RKO (cell line): ENCODE results near the gene MTMR2.
"Not testable (repeated sequence)": the region's sequence is repeated elsewhere in the genome, so short reads cannot be mapped to it uniquely, and the experiment has no call there.

Experiments
- DNase-seq: peaks from one replicate; pipeline ENCODE4 v3.0.0-alpha.2; 2016; ENCODE audit warnings: low spot score

MTMR2 gene

DNA sequence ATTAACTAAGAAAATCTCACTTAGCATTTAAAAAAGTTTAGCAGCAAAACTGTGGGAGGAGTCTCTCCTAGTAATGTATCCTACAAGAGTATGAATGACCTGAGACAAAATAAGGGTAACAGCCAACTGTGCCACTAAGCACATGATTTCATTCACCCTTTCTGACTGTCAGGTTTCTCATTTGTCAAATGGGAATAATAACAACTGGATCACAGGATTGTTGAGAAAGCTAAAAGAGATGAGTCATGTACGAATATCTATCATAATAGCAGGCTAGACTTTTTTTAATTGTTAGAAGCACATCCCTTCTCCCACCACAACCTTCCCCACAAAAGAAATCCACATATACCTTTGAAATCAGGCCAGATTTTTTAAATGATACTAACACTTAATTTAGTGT, 39.5 kb downstream of the MTMR2 start:
- peak; percentile 18 for DNase-seq

DNA sequence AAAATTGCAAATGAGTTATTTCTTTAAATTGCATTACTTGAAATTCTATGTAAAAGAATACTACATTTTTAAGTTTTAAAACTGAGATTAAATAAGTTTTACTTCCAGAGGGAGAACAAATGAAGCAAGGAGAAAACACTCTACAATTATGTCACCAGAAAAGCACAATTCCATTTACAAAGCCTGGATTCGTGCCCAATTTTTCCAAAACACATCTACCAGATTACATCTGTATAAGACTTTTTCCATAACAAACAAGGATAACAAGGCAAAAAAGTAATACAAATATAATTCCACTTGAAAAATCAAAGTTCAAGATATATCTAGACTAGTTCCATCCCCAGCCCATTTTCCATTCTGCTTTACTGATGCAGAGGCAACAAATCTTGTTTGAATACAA, 40.5 kb downstream of the MTMR2 start:
- DNase-seq: no peak

DNA sequence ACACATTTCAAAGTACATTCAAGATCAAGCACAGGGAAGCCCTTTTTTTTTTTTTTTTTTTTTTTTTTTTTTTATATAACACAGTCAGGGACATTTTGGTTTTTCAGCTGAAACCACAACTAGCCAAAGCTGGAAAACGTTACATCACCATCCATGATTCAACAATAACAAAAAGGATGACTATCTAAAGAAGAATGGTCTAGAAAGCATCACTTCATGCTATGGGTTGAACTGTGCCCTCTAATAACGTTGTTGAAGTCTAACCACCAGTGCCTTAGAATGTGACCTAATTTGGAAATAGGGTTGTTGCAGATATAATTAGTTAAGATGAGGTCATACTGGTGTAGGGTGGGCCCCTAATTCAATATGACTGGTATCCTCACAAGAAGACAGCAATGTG, 46.6 kb downstream of the MTMR2 start:
- peak; percentile 50 for DNase-seq

DNA sequence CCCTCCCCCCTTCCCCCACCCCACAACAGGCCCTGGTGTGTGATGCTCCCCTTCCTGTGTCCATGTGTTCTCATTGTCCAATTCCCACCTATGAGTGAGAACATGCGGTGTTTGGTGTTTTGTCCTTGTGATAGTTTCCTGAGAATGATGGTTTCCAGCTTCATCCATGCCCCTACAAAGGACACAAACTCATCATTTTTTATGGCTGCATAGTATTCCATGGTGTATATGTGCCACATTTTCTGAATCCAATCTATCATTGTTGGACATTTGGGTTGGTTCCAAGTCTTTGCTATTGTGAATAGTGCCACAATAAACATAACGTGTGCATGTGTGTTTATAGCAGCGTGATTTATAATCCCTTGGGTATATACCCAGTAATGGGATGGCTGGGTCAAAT, 53.0 kb downstream of the MTMR2 start:
- DNase-seq: not testable (repeated sequence)

GRCh38 chr11:95867105-95867504, 56.8 kb downstream of the MTMR2 start:
- DNase-seq: no peak

DNA sequence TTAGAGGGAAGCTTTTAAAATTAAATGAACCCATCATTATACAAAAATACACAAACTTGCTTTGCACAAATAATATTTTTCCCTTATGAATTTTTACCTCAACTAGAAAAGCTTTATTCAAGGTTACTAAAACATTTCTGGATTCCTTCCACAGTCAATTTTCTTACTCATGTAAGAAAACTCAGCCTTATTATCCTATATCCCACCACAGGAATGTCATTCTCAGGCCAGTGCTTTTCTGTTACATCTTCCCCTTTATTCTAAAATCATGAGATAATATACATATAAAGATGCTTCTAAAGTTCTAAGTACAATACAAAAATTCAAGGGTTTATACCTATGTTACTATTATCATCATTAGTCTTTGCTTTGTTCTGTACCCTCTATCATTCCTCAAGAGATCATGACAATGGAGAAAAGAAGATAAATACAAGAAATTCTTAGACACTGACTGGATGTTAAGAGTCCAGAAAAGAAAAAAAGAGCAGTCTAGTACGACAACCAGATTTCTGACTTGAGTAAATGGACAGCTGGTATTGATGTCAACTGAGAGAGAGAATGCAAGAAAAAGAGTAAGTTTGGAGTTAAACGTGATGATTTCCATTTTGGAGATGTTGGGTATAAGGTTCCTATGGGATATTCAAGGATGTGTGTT, 60.3 kb downstream of the MTMR2 start:
- no peak for DNase-seq

- not testable (repeated sequence) for DNase-seq
These were observed 63.9 kb downstream of the MTMR2 start for GRCh38 chr11:95860024-95860423.

DNA sequence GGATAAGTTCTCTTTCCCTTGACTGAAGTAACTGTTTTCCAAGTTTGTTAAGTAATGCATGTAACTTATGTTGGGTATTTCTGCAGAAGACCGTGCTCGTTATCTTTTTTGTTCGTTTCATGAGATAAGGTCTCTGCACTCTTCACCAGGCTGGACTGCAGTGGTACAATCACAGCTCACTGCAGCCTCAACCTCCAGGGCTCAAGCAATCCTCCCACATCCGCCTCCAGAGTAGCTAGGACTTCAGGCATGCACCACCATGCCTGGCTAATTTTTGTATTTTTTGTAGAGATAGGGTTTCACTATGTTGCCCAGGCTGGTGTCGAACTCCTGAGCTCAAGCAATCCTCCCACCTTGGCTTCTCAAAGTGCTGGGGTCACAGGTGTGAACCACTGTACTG, 69.5 kb downstream of the MTMR2 start:
- not testable (repeated sequence) for DNase-seq

GRCh38 chr11:95853862-95854261, 70.0 kb downstream of the MTMR2 start:
- DNase-seq: no peak

GRCh38 chr11:95853138-95853537, 70.8 kb downstream of the MTMR2 start:
- no peak for DNase-seq

DNA sequence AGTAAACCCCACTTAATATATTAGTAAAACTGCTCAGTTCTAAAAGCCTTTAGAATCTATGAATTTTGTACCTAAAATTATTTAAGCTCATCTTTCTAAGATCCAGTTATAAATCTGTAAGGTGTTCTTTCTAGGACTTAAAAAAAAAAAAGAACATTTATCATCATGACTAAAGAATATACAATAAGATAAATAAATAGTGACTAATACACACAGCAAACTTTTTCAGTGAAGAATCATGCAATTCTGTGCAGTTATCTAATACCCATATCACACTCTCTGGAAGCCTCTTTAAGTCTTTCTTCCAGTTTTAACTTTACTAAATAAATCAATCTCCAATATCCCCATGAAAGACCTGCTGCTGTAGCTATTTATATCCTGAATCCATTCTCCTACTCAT, 73.8 kb downstream of the MTMR2 start:
- no peak for DNase-seq

- DNase-seq: peak; percentile 81
These were observed 74.7 kb downstream of the MTMR2 start for GRCh38 chr11:95849087-95849825.

DNA sequence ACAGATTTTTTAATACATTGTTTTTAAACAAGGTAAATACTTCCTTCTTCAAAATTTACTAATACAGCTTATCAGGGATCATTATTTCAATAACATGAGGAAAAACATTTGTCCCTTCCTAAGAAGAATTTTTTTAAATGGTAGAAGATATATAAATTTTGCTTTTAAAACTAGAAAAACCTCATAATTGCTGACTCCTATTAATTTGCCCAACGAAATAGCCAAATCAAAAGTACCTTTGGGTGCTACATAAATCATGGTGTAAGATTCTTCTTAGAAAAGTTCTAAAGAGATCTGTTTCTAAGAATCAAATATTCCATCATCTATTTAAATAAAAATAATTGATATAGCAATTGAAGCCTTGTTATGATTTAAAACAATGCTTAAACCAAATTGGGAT, 78.7 kb downstream of the MTMR2 start:
- DNase-seq: no peak

DNA sequence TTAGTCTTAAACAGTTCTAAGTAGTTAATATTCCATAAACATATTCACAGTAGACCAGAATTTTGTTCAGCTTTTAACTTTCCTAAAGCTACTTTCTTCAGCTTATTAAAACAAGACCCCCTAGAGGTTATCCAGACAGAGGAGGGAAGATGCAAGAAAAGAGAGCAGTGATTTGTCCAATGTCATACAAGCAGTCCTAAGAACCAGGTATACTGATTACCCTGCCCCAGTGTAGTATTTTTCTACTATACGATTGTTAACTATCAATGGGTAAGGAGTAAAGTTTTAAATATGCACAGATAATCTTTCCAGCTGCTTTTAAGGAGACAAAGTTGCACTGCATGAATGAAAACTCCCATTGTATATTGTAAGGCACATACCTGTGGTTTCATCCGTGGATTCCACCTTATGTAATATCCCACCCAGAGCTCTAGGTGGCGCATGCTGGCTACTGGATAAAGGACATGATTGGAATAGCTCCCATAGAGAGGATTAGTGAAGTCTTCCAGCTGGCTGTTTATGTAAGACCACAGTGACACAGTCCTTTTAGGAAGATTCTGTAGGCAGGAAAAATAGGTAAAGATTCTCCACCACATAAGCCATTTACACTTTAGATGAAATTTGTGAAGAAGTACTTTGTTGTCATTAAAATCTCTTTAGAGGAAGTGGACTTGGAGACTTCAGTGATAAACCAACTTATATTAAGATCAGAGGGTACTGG, 88.0 kb downstream of the MTMR2 start:
- DNase-seq: peak; percentile 84

DNA sequence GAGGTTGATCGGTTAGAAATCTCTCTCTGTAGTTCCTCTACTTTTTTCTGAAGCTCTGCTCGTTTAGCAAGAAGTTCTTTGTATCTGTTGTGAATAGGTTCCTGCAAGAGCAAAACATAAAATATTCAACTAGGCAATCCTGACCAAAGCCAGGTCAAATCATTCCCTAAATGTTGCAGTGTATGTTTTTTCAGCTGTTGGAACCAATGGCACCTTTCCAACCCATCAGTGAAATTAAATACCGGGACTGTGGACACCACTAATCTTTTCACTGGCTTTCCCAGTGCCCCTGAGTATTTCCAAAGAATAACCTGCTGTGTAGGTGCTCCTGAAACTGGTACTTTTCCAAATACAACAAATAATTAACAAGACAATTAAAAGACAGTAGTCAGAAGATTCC, 88.6 kb downstream of the MTMR2 start:
- DNase-seq: no peak

DNA sequence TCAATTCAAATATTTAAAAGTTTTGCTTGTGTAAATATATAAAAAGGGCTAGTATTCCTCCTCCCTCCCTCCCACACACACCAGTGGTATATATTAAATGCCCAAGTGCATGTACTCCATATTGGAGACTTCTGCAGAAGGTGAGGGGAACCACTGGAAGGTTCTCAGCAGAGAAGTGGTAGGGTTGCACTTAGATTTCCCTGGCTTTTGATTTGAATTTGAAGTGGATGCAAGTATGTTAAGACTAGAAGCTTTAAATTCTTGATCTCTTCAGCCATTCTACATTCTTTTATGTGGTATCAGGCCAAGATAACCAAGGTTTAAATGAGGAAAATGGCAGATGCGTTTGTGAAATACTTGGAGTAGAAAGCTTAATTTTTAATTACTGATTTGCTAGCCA, 90.5 kb downstream of the MTMR2 start:
- no peak for DNase-seq

DNA sequence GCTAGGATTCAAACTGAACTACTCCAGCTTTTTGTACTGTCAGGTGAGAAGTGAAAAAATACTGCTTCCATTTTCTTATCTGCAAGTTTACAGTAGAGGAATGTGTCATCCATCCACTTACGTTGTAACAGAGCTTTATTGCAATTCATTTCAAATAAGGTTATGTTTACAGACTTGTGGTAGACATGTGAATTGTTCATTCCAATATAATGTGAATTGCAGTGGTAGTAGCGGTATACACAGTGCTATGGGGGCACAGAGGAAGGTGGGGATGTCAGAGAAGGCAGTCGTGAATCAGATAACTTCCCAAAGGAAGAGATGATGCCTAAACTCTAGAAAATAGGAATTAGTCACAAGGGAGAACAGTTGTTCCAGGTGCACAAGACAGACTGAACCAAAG, 91.1 kb downstream of the MTMR2 start:
- DNase-seq: no peak

DNA sequence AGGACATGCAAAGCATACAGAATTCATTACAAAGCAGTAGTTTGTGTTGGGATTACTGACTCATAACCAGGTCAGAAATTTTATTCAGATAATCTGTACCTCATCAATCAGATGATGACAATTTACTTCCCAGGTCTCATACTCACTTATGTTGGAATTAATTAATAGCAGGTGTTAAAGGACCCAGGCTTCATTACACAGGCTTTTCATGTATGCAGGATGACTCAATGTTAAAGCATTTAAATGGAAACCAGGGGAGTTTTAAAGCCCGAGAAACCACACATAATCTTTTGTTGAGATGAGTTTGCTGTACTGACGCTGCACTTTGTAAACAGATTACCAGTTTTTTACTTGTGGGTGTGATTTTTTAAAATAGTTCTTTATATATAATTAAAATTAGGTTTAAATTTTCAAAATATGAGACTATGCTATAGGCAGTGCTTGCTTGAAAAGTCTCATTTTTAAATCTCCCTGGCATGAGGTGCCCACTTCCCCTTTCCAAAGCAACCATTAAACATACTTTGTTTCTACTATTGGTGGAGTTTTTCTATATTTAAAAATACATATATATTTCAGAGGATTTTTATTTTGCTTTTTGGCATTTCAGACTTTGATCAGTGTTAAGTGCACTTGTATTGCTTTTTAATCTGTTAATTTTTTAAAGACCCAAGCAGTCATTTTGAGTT, 92.6 kb downstream of the MTMR2 start:
- no peak for DNase-seq

DNA sequence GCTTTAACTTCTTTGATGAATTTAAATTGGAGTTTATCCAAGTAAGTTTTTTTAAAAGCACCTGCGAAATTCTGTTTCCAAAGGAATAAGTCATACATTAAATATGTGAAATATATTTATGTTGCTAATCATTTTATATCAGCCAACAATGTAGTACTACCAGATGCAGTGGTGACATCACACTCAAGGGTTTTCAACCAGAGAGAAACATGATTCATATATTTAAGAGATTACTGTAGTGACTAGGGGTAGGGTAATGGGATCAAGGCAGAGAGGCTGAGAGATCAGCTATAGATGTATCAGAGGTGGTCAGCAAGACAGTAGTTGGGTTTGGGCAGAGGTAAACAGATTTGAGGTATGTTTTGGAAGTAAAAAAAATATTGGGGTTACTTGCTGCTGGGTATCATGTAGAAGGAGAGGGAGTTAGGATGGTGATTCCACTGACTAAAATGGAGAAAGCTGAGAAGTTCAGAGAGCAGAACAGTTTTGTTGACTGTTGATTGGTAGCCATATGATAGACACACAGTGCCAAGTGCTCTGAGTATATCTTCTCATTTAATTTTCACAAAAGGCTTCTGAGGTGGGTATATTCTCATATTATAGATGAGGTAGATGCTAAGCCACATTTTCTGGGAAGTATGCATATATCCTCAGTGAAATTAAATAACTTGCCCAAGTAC, 94.2 kb downstream of the MTMR2 start:
- DNase-seq: peak; percentile 16

DNA sequence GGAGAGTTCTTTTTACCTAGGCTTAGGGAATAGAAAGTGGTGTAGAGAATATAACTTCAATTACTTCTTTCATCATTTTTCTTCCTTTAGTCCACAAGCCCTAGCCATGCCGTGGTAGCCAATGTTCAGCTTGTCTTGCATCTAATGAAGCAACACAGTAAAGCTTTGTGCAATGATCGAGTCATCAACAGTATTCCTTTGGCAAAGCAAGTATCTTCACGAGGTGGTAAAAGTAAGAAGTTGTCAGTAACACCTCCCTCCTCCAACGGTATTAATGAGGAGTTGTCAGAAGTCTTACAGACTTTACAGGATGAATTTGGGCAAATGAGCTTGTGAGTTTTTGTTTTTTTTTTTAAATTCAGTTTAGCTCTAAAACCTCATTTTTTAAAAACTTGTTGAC, 96.2 kb downstream of the MTMR2 start:
- DNase-seq: no peak

- DNase-seq: peak; percentile 37
These were observed 102.3 kb downstream of the MTMR2 start for GRCh38 chr11:95821640-95822039.

DNA sequence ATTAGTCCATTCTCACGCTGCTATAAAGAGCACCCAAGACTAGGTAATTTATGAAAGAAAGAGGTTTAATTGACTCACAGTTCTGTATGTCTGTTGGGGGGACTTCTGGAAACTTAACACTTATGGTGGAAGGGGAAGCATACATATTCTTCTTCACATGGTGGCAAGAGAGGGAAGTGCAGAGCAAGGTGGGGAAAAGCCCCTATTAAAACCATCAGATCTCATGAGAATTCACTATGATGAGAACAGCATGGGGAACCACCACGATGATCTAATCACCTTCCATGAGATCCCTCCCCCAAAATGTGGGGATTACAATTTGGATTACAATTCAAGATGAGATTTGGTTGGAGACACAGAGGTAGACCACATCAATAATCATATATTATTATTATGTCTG, 107.9 kb downstream of the MTMR2 start:
- DNase-seq: no peak
